Measurements from ENCODE around the gene ZNF569.
A peak's percentile ranks its signal among the peaks of the same experiment; 100 is the strongest.
"Not testable (repeated sequence)": the region's sequence is repeated elsewhere in the genome, so short reads cannot be mapped to it uniquely, and the experiment has no call there.

ZNF569 gene

DNA sequence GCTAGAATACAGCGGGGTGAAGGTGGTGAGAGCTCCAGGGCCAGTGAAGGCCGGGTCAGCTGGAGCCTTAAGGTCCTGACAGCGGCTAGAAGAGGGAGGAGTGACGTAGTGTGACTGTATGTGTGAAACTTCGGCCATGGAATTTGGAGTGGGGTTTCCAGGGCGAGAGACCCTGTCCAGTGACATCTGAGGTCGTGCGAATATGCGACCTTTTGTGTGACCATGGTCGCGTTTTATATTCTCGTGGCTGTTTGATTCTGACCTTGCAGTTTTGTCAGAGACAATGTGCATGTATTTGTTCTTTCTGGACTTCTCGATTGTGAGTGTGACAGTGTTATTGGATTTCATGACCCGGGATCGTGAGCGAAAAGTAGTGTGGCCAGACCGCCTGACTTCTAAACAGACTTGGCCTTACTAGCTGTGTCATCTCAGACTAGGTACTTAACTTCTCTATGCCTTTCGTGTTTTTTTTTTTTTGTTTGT, 405 bp upstream of the ZNF569 start:
- H3K4me3 ChIP-seq (ENCODE audit: low read depth, low read length) = peak overlapping the region; percentile 67
- TF ChIP-seq, protein P1, sequence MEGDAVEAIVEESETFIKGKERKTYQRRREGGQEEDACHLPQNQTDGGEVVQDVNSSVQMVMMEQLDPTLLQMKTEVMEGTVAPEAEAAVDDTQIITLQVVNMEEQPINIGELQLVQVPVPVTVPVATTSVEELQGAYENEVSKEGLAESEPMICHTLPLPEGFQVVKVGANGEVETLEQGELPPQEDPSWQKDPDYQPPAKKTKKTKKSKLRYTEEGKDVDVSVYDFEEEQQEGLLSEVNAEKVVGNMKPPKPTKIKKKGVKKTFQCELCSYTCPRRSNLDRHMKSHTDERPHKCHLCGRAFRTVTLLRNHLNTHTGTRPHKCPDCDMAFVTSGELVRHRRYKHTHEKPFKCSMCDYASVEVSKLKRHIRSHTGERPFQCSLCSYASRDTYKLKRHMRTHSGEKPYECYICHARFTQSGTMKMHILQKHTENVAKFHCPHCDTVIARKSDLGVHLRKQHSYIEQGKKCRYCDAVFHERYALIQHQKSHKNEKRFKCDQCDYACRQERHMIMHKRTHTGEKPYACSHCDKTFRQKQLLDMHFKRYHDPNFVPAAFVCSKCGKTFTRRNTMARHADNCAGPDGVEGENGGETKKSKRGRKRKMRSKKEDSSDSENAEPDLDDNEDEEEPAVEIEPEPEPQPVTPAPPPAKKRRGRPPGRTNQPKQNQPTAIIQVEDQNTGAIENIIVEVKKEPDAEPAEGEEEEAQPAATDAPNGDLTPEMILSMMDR (IDR thresholded peaks at IDR 0.05; ENCODE audit: low read depth, low read length, missing control alignments) = no peak
- DNase-seq (ENCODE audit: low read depth) = no peak

DNA sequence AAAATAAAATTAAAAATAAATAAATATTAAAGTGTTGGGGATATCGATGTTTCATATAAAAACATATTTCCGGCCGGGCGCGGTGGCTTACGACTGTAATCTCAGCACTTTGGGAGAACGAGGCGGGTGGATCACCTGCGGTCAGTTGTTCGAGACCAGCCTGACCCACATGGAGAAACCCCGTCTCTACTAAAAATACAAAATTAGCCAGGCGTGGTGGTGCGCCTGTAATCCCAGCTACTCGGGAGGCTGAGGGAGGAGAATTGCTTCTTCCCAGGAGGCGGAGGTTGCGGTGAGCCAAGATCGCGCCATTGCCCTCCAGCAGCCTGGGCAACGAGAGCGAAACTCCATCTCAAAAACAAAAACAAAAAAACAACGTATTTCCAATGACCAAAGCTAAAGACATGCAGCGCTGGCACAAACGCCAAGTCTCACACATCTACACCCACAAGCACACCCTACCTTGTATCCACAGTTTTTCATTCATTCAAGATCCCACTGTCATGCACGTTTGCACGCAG, 907 bp downstream of the ZNF569 start:
- H3K4me3 ChIP-seq (ENCODE audit: low read depth, low read length) = peak overlapping the region; percentile 67
- no peak for DNase-seq (ENCODE audit: low read depth)
- TF ChIP-seq, protein P1 (IDR thresholded peaks at IDR 0.05; ENCODE audit: low read depth, low read length, missing control alignments) = no peak

DNA sequence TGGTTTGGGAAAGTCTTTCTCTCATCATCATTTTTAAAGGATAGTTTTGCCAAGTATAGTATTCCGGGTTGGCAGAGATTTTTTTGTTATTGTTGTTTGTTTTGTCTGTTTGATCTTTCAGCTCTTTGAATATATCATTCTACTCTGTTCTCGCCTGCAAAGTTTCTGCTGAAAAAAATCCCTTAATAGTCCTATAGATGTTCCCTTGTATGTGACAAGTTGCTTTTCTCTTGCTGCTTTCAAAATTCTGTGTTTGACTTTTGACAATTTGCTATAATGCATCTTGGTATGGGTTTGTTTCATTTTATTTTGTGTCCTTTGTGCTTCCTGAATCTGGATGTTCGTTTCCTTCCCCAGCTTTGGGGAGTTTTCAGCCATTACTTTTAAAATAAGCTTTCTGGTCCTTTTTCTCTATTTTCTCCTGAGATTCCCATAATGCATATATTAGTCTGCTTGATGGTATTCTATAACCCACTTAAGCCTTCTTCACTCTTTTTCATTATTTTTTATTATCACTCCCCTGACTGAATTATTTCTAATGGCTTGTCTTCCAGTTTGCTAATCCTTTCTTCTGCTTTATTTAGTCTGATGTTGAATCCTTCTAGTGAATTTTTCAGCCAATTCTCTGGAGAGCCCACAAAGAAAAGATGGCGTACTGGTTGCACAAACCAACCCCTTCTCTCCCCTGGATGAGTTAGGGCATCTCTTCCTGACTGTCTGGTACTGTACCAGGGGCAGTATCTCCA, 14.6 kb downstream of the ZNF569 start:
- H3K4me3 ChIP-seq (ENCODE audit: low read depth, low read length) = no peak overlapping the region
- TF ChIP-seq, protein P1 (IDR thresholded peaks at IDR 0.05; ENCODE audit: low read depth, low read length, missing control alignments) = no peak
- no peak for DNase-seq (ENCODE audit: low read depth)

DNA sequence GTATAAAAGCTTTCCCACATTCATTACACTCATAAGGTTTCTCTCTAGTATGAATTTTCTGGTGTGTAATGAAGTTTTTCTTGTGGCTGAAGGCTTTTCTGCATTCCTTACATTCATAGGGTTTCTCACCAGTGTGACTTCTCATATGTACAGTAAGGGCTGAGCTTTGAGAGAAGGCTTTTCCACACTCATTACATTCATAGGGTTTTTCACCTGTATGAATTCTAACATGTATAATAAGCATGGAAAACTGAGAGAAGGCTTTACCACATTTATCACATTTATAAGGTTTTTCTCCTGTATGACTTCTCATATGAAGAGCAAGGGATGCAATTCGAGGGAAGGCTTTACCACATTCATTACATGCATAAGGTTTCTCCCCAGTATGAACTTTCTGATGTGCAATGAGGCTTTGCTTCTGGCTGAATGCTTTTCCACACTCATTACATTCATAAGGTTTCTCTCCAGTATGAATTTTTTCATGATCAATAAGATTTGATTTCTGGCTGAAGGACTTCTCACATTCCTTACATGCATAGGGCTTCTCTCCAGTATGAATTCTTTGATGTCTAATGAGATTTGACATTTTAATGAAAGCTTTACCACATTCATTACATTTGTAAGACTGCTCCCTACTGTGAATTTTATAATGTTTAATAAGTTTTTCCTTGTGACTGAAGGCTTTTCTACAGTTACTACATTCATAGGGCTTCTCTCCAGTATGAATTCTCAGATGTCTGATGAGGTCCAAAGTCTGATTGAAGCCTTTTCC, 53.7 kb downstream of the ZNF569 start:
- H3K4me3 ChIP-seq (ENCODE audit: low read depth, low read length) = no peak overlapping the region
- TF ChIP-seq, protein P1 (IDR thresholded peaks at IDR 0.05; ENCODE audit: low read depth, low read length, missing control alignments) = no peak
- no peak for DNase-seq (ENCODE audit: low read depth)

DNA sequence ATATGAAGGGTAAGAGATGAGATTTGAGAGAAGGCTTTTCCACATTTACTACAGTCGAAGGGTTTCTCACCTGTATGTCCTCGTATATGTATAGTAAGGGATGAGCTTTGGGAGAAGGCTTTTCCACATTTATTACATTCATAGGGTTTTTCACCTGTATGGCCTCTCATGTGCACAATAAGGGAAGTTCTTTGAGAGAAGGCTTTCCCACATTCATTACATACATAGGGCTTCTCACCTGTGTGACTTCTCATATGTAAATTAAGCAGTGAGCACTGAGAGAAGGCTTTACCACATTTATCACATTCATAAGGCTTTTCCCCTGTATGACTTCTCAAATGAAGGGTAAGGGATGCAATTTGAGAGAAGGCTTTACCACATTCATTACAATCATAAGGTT, 54.5 kb downstream of the ZNF569 start:
- no peak for DNase-seq (ENCODE audit: low read depth)
- no peak overlapping the region for H3K4me3 ChIP-seq (ENCODE audit: low read depth, low read length)
- TF ChIP-seq, protein P1 (IDR thresholded peaks at IDR 0.05; ENCODE audit: low read depth, low read length, missing control alignments) = no peak

DNA sequence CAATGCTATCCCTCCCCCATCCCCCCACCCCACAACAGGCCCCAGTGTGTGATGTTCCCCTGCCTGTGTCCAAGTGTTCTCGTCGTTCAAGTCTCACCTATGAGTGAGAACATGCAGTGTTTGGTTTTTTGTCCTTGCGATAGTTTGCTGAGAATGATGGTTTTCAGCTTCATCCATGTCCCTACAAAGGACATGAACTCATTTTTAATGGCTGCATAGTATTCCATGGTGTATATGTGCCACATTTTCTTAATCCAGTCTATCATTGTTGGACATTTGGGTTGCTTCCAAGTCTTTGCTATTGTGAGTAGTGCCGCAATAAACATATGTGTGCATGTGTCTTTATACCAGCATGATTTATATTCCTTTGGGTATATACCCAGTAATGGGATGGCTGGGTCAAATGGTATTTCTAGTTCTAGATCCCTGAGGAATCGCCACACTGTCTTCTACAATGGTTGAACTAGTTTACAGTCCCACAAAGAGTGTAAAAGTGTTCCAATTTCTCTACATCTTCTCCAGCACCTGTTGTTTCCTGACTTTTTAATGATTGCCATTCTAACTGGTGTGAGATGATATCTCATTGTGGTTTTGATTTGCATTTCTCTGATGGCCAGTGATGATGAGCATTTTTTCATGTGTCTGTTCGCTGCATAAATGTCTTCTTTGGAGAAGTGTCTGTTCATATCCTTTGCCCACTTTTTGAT, 61.0 kb downstream of the ZNF569 start:
- H3K4me3 ChIP-seq (ENCODE audit: low read depth, low read length); DNase-seq (ENCODE audit: low read depth): not testable (repeated sequence)

DNA sequence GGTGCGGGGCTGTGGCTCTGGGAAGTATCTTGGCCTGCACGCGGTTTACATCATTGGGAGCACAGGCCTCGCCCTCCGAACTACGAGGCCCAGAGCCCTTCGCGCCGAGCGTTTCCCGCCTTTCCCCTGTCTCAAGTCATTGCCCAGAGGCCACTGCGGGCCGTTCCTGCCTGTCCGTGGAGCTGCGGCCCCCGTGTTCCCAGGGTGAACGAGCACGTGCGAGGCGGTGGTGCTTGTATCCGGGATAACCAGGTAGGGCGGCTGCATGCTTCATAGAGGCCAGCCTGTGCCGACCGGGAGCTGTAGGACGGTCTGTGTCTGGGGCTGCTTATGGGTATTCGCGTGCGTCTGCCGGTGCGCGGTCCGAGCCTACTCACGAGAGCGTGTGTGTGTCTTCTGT, 63.8 kb downstream of the ZNF569 start:
- no peak for DNase-seq (ENCODE audit: low read depth)
- H3K4me3 ChIP-seq (ENCODE audit: low read depth, low read length) = no peak overlapping the region
- TF ChIP-seq, protein P1 (IDR thresholded peaks at IDR 0.05; ENCODE audit: low read depth, low read length, missing control alignments) = no peak

All from GM12864 (cell line).